GM19324 (cell line): Measurements from ENCODE around the gene SORBS1.
"Not testable (repeated sequence)": the region's sequence is repeated elsewhere in the genome, so short reads cannot be mapped to it uniquely, and the experiment has no call there.

Experiments
- ATAC-seq: cut with Tn5 transposase; IDR thresholded peaks from one replicate; pipeline ENCODE4 v1.9.1; 2021; ENCODE audit warnings: mild to moderate bottlenecking, moderate library complexity; ENCODE audit not compliant: unreplicated experiment, low FRiP score

Gene SORBS1

GRCh38 chr10:95373660-95374059 is 187.5 kb downstream of the SORBS1 start:
- no peak for ATAC-seq

- ATAC-seq: no peak
Measured at GRCh38 chr10:95364342-95364741, 196.8 kb downstream of the SORBS1 start.

- ATAC-seq: no peak
Measured at GRCh38 chr10:95363303-95363912, 197.8 kb downstream of the SORBS1 start.

- no peak for ATAC-seq
Measured at GRCh38 chr10:95360122-95360714, 201.0 kb downstream of the SORBS1 start.

GRCh38 chr10:95359466-95359865 is 201.7 kb downstream of the SORBS1 start:
- ATAC-seq: no peak

GRCh38 chr10:95356190-95356955 is 204.8 kb downstream of the SORBS1 start:
- ATAC-seq: no peak

GRCh38 chr10:95355301-95355700 is 205.9 kb downstream of the SORBS1 start:
- ATAC-seq: no peak

GRCh38 chr10:95354110-95354509 is 207.1 kb downstream of the SORBS1 start:
- no peak for ATAC-seq

GRCh38 chr10:95353123-95353522 is 208.0 kb downstream of the SORBS1 start:
- ATAC-seq: no peak

GRCh38 chr10:95352684-95353083 is 208.5 kb downstream of the SORBS1 start:
- no peak for ATAC-seq

- ATAC-seq: no peak
Measured at GRCh38 chr10:95350830-95351228, 210.3 kb downstream of the SORBS1 start.

GRCh38 chr10:95350219-95350829 is 210.8 kb downstream of the SORBS1 start:
- no peak for ATAC-seq

- not testable (repeated sequence) for ATAC-seq
Measured at GRCh38 chr10:95347402-95347766, 213.8 kb downstream of the SORBS1 start.

GRCh38 chr10:95346715-95347401 is 214.3 kb downstream of the SORBS1 start:
- ATAC-seq: no peak

- no peak for ATAC-seq
Measured at GRCh38 chr10:95343573-95343972, 217.6 kb downstream of the SORBS1 start.

- ATAC-seq: no peak
Measured at GRCh38 chr10:95341716-95342130, 219.4 kb downstream of the SORBS1 start.

- ATAC-seq: no peak
Measured at GRCh38 chr10:95339863-95340262, 221.3 kb downstream of the SORBS1 start.

GRCh38 chr10:95337423-95338160 is 223.6 kb downstream of the SORBS1 start:
- ATAC-seq: no peak

GRCh38 chr10:95336702-95337101 is 224.5 kb downstream of the SORBS1 start:
- ATAC-seq: no peak
